C1 segment of cervical spinal cord (tissue), 14 donors: ENCODE data around the gene CALML3.
A peak's percentile ranks its signal among the peaks of the same experiment; 100 is the strongest.

Experiments used
- DNase-seq, 14 donors: peaks; one replicate each; lab custom pipeline; 2025; lab: John Stamatoyannopoulos, UW

The CALML3 gene

GRCh38 chr10:5491477-5491876 is 33.3 kb upstream of the CALML3 start:
- DNase-seq: peak in 1 of 14 donors; percentile 13

- DNase-seq: no peak
Measured at GRCh38 chr10:5492322-5492855, 32.4 kb upstream of the CALML3 start.

GRCh38 chr10:5492929-5493576 is 31.7 kb upstream of the CALML3 start:
- DNase-seq: no peak

- DNase-seq: no peak
Measured at GRCh38 chr10:5493691-5494090, 31.1 kb upstream of the CALML3 start.

- DNase-seq: no peak
Measured at GRCh38 chr10:5494611-5495010, 30.1 kb upstream of the CALML3 start.

- no peak for DNase-seq
Measured at GRCh38 chr10:5496261-5497250, 28.2 kb upstream of the CALML3 start.

- no peak for DNase-seq
Measured at GRCh38 chr10:5497289-5497688, 27.5 kb upstream of the CALML3 start.

- no peak for DNase-seq
Measured at GRCh38 chr10:5497948-5498730, 26.6 kb upstream of the CALML3 start.

- no peak for DNase-seq
Measured at GRCh38 chr10:5498791-5499492, 25.8 kb upstream of the CALML3 start.

GRCh38 chr10:5499493-5500140 is 25.1 kb upstream of the CALML3 start, which contains the start of gene CALML5:
CALML5 (minus strand) TSS chr10:5499570; CDS start chr10:5499438, 132 bp downstream.
- no peak for DNase-seq

- DNase-seq: no peak
Measured at GRCh38 chr10:5500162-5500670, 24.5 kb upstream of the CALML3 start.

- DNase-seq: no peak
Measured at GRCh38 chr10:5500910-5501309, 23.9 kb upstream of the CALML3 start.

- DNase-seq: no peak
Measured at GRCh38 chr10:5502061-5502521, 22.7 kb upstream of the CALML3 start.

- DNase-seq: no peak
Measured at GRCh38 chr10:5502571-5503476, 21.9 kb upstream of the CALML3 start.

GRCh38 chr10:5503477-5503835 is 21.3 kb upstream of the CALML3 start:
- no peak for DNase-seq

GRCh38 chr10:5504146-5505072 is 20.4 kb upstream of the CALML3 start:
- no peak for DNase-seq

GRCh38 chr10:5506246-5506645 is 18.5 kb upstream of the CALML3 start:
- DNase-seq: no peak
